ENCODE measurements around the gene HLA-DOA. TPM values are rescaled to one million over a fixed set of nuclear protein-coding genes. Genes with fewer than 3 reads are reported as not detected.

Gene HLA-DOA
- total RNA-seq: 10 to 100 TPM in 1 of 7 donors, 1 to 10 TPM in 6; 1.1 to 17.3 (median 6.4) TPM
- polyA plus RNA-seq: 10 to 100 TPM in 1 of 2 donors, 1 to 10 TPM in 1; 2.5 to 25.3 TPM
- long read RNA-seq, donor 1: 0 reads
- long read RNA-seq, donor 2, partial matches to known transcripts: 0 of 1 reads
- long read RNA-seq, donor 2, other reads (novel, unspliced or antisense): 0 of 1 reads
- long read RNA-seq, donor 3, partial matches to known transcripts: 0 of 2 reads
- long read RNA-seq, donor 3, other reads (novel, unspliced or antisense): 1 of 2 reads

- Histone ChIP-seq H3K27ac (no peak within 1 kb of the TSS), H3K36me3 (no peaks in the 10 kb centered on the region), H3K4me1 (ENCODE audit: insufficient read depth) (peaks cover 2% of the 10 kb centered on the region), H3K27me3 (no peaks in the 10 kb centered on the region), H3K4me3 (no peak within 1 kb of the TSS), H3K9me3 (no peaks in the 10 kb centered on the region)
- WGBS, 3 donors: 29 to 32% (median 31%) methylated on average over 24 of the region's 24 CpGs
- intact Hi-C loops (cut with DNase I): loop anchor here in 3 of 4 donors (5.0 to 10.0 kb wide), 2 partner anchors 236 to 238 kb away; no protein-coding TSS in a partner anchor
- TF ChIP-seq POLR2A (IDR thresholded peaks at IDR 0.05): no peak
- TF ChIP-seq EP300 (IDR thresholded peaks at IDR 0.05): no peak
- no peak for TF ChIP-seq CTCF (IDR thresholded peaks at IDR 0.05)
- no peak for DNase-seq
These were observed at the start of gene HLA-DOA for GRCh38 chr6:33008944-33009861. Gene HLA-DOA, minus strand, starts transcription at chr6:33009591.

- 33 to 76% (median 37%) methylated on average over 6 of the region's 6 CpGs for WGBS, 3 donors
- no peak for DNase-seq
- no peak overlapping the region for H3K27ac ChIP-seq
- H3K9me3 ChIP-seq: no peaks in the 10 kb centered on the region
- H3K36me3 ChIP-seq: no peaks in the 10 kb centered on the region
- intact Hi-C loops (cut with DNase I): no loop called here
- no peak overlapping the region for H3K4me3 ChIP-seq
- no peaks in the 10 kb centered on the region for H3K27me3 ChIP-seq
- TF ChIP-seq POLR2A (IDR thresholded peaks at IDR 0.05) (no peak), CTCF (IDR thresholded peaks at IDR 0.05) (no peak)
- no peaks in the 10 kb centered on the region for H3K4me1 ChIP-seq (ENCODE audit: insufficient read depth)
These were observed 48.1 kb upstream of the HLA-DOA start for GRCh38 chr6:33057222-33058150.

- H3K36me3 ChIP-seq: no peaks in the 10 kb centered on the region
- H3K9me3 ChIP-seq: no peaks in the 10 kb centered on the region
- no peaks in the 10 kb centered on the region for H3K4me1 ChIP-seq (ENCODE audit: insufficient read depth)
- no peak overlapping the region for H3K27ac ChIP-seq
- TF ChIP-seq CTCF (IDR thresholded peaks at IDR 0.05) (no peak), EP300 (IDR thresholded peaks at IDR 0.05) (no peak), POLR2A (IDR thresholded peaks at IDR 0.05) (no peak)
- DNase-seq: no peak
- whole genome bisulfite sequencing, 3 donors: 15 to 50% (median 34%) methylated on average over 4 of the region's 4 CpGs
- no peak overlapping the region for H3K4me3 ChIP-seq
- intact Hi-C loops (cut with DNase I): no loop called here
- H3K27me3 ChIP-seq: no peaks in the 10 kb centered on the region
These were observed 43.8 kb upstream of the HLA-DOA start for GRCh38 chr6:33053230-33053629.

GRCh38 chr6:33052627-33053026 is 43.2 kb upstream of the HLA-DOA start:
- H3K27ac ChIP-seq: no peak overlapping the region
- no peak overlapping the region for H3K4me3 ChIP-seq
- no peak for TF ChIP-seq EP300 (IDR thresholded peaks at IDR 0.05)
- H3K4me1 ChIP-seq (ENCODE audit: insufficient read depth): no peaks in the 10 kb centered on the region
- H3K27me3 ChIP-seq: no peaks in the 10 kb centered on the region
- intact Hi-C loops (cut with DNase I): no loop called here
- no peak for DNase-seq
- no peaks in the 10 kb centered on the region for H3K9me3 ChIP-seq
- no peaks in the 10 kb centered on the region for H3K36me3 ChIP-seq

Data from ovary (tissue), 10 donors.